GM18951 (cell line): ENCODE measurements around the gene SLC9C1.

Experiments used
- POLR2A ChIP-seq: IDR thresholded peaks from 4 replicates; pipeline ENCODE4 v1.6.1; 2011; ENCODE audit warnings: mild to moderate bottlenecking; ENCODE audit not compliant: insufficient read length, insufficient read depth; ENCODE audit errors: extremely low read depth
- in situ Hi-C: fragments of 300-500 bp; cut with MboI; formaldehyde crosslinking; loops from one replicate; pipeline ENCODE4 v1.12.0; 2022; ENCODE audit warnings: low sequenced_read_pairs, mixed read lengths, inconsistent platforms; ENCODE audit not compliant: unreplicated experiment

SLC9C1 gene

GRCh38 chr3:112302150-112302830, 8.3 kb upstream of the SLC9C1 start:
- in situ Hi-C loops: no loop called here
- no peak for TF ChIP-seq POLR2A

GRCh38 chr3:112298781-112299180, 4.8 kb upstream of the SLC9C1 start:
- in situ Hi-C loops: loop anchor here (25.0 kb wide), 1 partner anchor 689 kb away; the partner anchor contains the start of genes CD200R1 and GTPBP8
- TF ChIP-seq POLR2A: no peak

- in situ Hi-C loops: loop anchor here (25.0 kb wide), 1 partner anchor 690 kb away; the partner anchor contains the start of genes CD200R1 and GTPBP8
- TF ChIP-seq POLR2A: no peak
These were observed 3.7 kb upstream of the SLC9C1 start for GRCh38 chr3:112297714-112298113.

GRCh38 chr3:112289011-112289410, 5.0 kb downstream of the SLC9C1 start:
- in situ Hi-C loops: loop anchor here (25.0 kb wide), 1 partner anchor 698 kb away; the partner anchor contains the start of genes CD200R1 and GTPBP8
- no peak for TF ChIP-seq POLR2A

- no peak for TF ChIP-seq POLR2A
- in situ Hi-C loops: loop anchor here (25.0 kb wide), 1 partner anchor 707 kb away; the partner anchor contains the start of genes CD200R1 and GTPBP8
These were observed 13.8 kb downstream of the SLC9C1 start for GRCh38 chr3:112280266-112280665.

- no peak for TF ChIP-seq POLR2A
- in situ Hi-C loops: no loop called here
These were observed 20.5 kb downstream of the SLC9C1 start for GRCh38 chr3:112273536-112273935.

- in situ Hi-C loops: no loop called here
- TF ChIP-seq POLR2A: no peak
These were observed 32.3 kb downstream of the SLC9C1 start for GRCh38 chr3:112261742-112262141.

- in situ Hi-C loops: no loop called here
- TF ChIP-seq POLR2A: no peak
These were observed 33.5 kb downstream of the SLC9C1 start for GRCh38 chr3:112260563-112260962.

- no peak for TF ChIP-seq POLR2A
- in situ Hi-C loops: no loop called here
These were observed 40.6 kb downstream of the SLC9C1 start for GRCh38 chr3:112253301-112253971.

GRCh38 chr3:112247900-112248299, 46.1 kb downstream of the SLC9C1 start:
- no peak for TF ChIP-seq POLR2A

GRCh38 chr3:112247350-112247749, 46.7 kb downstream of the SLC9C1 start:
- TF ChIP-seq POLR2A: no peak
- in situ Hi-C loops: no loop called here

More at GRCh38 chr3:112247900-112248299, 46.1 kb downstream of the SLC9C1 start:
- in situ Hi-C loops: no loop called here

- no peak for TF ChIP-seq POLR2A
- in situ Hi-C loops: no loop called here
These were observed 60.9 kb downstream of the SLC9C1 start for GRCh38 chr3:112233083-112233482.

- in situ Hi-C loops: no loop called here
- no peak for TF ChIP-seq POLR2A
These were observed 62.3 kb downstream of the SLC9C1 start for GRCh38 chr3:112231727-112232126.

- in situ Hi-C loops: no loop called here
- no peak for TF ChIP-seq POLR2A
These were observed 64.0 kb downstream of the SLC9C1 start for GRCh38 chr3:112230033-112230432.

- in situ Hi-C loops: no loop called here
- TF ChIP-seq POLR2A: no peak
These were observed 65.2 kb downstream of the SLC9C1 start for GRCh38 chr3:112228786-112229185.
